A549 (cell line): ENCODE results near the gene HOXA13. TPM values are rescaled to one million over a fixed set of nuclear protein-coding genes. Genes with fewer than 3 reads are reported as not detected.

Experiments used
- ATAC-seq, 2 experiments: fragments of 200-7000 bp in 1 of 2; fragments of >200 bp in 1 of 2; cut with Nextera tagmentation in 1 of 2; cut with Tn5 transposase in 1 of 2; 3 replicates each; pipeline versions ENCODE4 v1.8.0 to v1.9.1; 2018 to 2020; ENCODE audit warnings: mild to moderate bottlenecking in 1 of 2, moderate library complexity in 1 of 2
- CTCF ChIA-PET: fragments of 300-600 bp; sonication (Branson Sonifier 250); formaldehyde crosslinking; extraction: SDS; loops from one replicate; lab custom pipeline; 2021; ENCODE audit warnings: antibody characterized with exemption, inconsistent platforms; lab: Yijun Ruan, JAX
- POLR2A ChIA-PET: fragments of 350-600 bp; formaldehyde crosslinking; extraction: SDS; loops from one replicate; lab custom pipeline; 2021; ENCODE audit warnings: antibody characterized with exemption, inconsistent platforms; lab: Yijun Ruan, JAX
- DNase-seq, 2 experiments: peaks; one replicate each; pipeline versions ENCODE4 v3.0.0 to v3.0.0-alpha.2; 2011 to 2016; ENCODE audit warnings: low read depth in 1 of 2, low spot score in 1 of 2
- FAIRE-seq: peaks from 2 replicates; lab custom pipeline; 2011; peaks lifted over from hg19 to GRCh38; lab: Jason Lieb, UNC
- H3K27ac ChIP-seq, 2 experiments: fragments of >200 bp; sonication (Bioruptor Twin); formaldehyde crosslinking; 3 replicates each; pipeline ENCODE4 v1.5.1; 2016 to 2017
- H3K4me1 ChIP-seq: fragments of >200 bp; sonication (Bioruptor Twin); formaldehyde crosslinking; 3 replicates; pipeline ENCODE4 v1.6.1; 2016
- H3K4me2 ChIP-seq: fragments of >200 bp; sonication (Bioruptor Twin); formaldehyde crosslinking; 3 replicates; pipeline ENCODE4 v1.6.1; 2016
- H3K4me3 ChIP-seq: fragments of >200 bp; sonication (Bioruptor Twin); formaldehyde crosslinking; 3 replicates; pipeline ENCODE4 v1.5.1; 2016
- H3K9me3 ChIP-seq: fragments of >200 bp; sonication (Bioruptor Twin); formaldehyde crosslinking; 3 replicates; pipeline ENCODE4 v1.6.1; 2016
- ATOH8 ChIP-seq: fragments of 250-450 bp; sonication (Bioruptor Pico); IDR thresholded peaks from 2 replicates; pipeline ENCODE4 v1.5.0; 2020; ENCODE audit warnings: low read depth, mild to moderate bottlenecking, moderate library complexity
- CEBPB ChIP-seq, 2 experiments: fragments of >200 bp in 1 of 2; sonication (Bioruptor Twin) in 1 of 2; formaldehyde crosslinking in 1 of 2; IDR thresholded peaks; 2 replicates each; pipeline ENCODE4 v1.6.1; 2012 to 2016
- EHF ChIP-seq: fragments of 250-450 bp; sonication (Bioruptor Pico); IDR thresholded peaks from 2 replicates; pipeline ENCODE4 v1.5.0; 2020; ENCODE audit warnings: mild to moderate bottlenecking
- ELK1 ChIP-seq: fragments of 150-350 bp; IDR thresholded peaks from 2 replicates; pipeline ENCODE4 v1.6.1; 2014; ENCODE audit warnings: low read depth, mild to moderate bottlenecking, low read length
- EP300 ChIP-seq, 2 experiments: fragments of >200 bp; sonication (Bioruptor Twin); formaldehyde crosslinking; IDR thresholded peaks; 2 replicates in 1 of 2; 3 replicates in 1 of 2; pipeline ENCODE4 v1.6.1; 2016 to 2017
- FOXS1 ChIP-seq: fragments of 250-450 bp; sonication (Bioruptor Pico); IDR thresholded peaks from 2 replicates; pipeline ENCODE4 v1.5.0; 2020; ENCODE audit warnings: mild to moderate bottlenecking, moderate library complexity
- HEYL ChIP-seq: fragments of 250-450 bp; sonication (Bioruptor Pico); IDR thresholded peaks from 2 replicates; pipeline ENCODE4 v1.8.0; 2021; ENCODE audit warnings: mild to moderate bottlenecking, moderate library complexity
- KDM1A ChIP-seq: fragments of 200-600 bp; sonication (generic); IDR thresholded peaks from 2 replicates; pipeline ENCODE4 v1.6.1; 2016; ENCODE audit warnings: low read depth, mild to moderate bottlenecking
- MAFK ChIP-seq: fragments of 450-650 bp; IDR thresholded peaks from 2 replicates; pipeline ENCODE4 v1.6.1; 2014; ENCODE audit not compliant: partially characterized antibody
- MAZ ChIP-seq: fragments of 150-350 bp; IDR thresholded peaks from 2 replicates; pipeline ENCODE4 v1.6.1; 2014; ENCODE audit warnings: antibody characterized with exemption, low read depth, low read length, borderline replicate concordance
- MYC ChIP-seq: IDR thresholded peaks from 2 replicates; pipeline ENCODE4 v1.6.1; 2012; ENCODE audit warnings: mild to moderate bottlenecking, inconsistent platforms, low read length, improper control_type of control experiment, borderline replicate concordance
- NFE2L2 ChIP-seq: fragments of 150-350 bp; conservative IDR thresholded peaks from 2 replicates; pipeline ENCODE4 v1.6.1; 2014; ENCODE audit warnings: low read length
- NR3C1 ChIP-seq: fragments of >200 bp; sonication (Bioruptor Twin); formaldehyde crosslinking; IDR thresholded peaks from 3 replicates; pipeline ENCODE4 v1.6.1; 2017
- PHF8 ChIP-seq: fragments of 200-600 bp; sonication (generic); IDR thresholded peaks from 2 replicates; pipeline ENCODE4 v1.6.1; 2016; ENCODE audit warnings: low read depth, mild to moderate bottlenecking, antibody characterized with exemption, moderate library complexity, borderline replicate concordance
- POLR2A ChIP-seq: IDR thresholded peaks from 2 replicates; pipeline ENCODE4 v1.6.1; 2012; ENCODE audit warnings: mild to moderate bottlenecking, low read length
- POLR2AphosphoS2 ChIP-seq: conservative IDR thresholded peaks from 2 replicates; pipeline ENCODE4 v1.6.1; 2012; ENCODE audit warnings: low read length, improper control_type of control experiment, inconsistent platforms
- RARB ChIP-seq: fragments of 250-450 bp; sonication (Bioruptor Pico); IDR thresholded peaks from 2 replicates; pipeline ENCODE4 v1.8.0; 2021; ENCODE audit warnings: mild to moderate bottlenecking, moderate library complexity
- ZNF302 ChIP-seq: fragments of 250-450 bp; sonication (Bioruptor Pico); IDR thresholded peaks from 2 replicates; pipeline ENCODE4 v1.9.0; 2021; ENCODE audit warnings: inconsistent platforms, mild to moderate bottlenecking, moderate library complexity
- WGBS: methylation state at CpG from one replicate; pipeline ENCODE4 v1.1.6; 2017; ENCODE audit errors: missing lambda C conversion rate; 5-methylcytosine and 5-hydroxymethylcytosine counted together
- polyA plus RNA-seq, 4 experiments: library from polyadenylated mRNA; depleted of rRNA in 3 of 4; stranded (reverse); fragments of >200 nt; fragmentation: RNase III in 1 of 4; extraction: RNeasy Plus Mini Kit Qiagen cat#74134 plus additional on column Dnase treatment in 1 of 4; gene quantifications; 2 replicates in 3 of 4; 3 replicates in 1 of 4; pipeline ENCODE4 v1.2.3, GENCODE V29; 2011 to 2017
- TF ChIP-seq, protein P1 (sequence below): IDR thresholded peaks from 2 replicates; pipeline ENCODE4 v1.6.1; 2012
- TF ChIP-seq, protein P2 (sequence below): fragments of >200 bp; sonication (Bioruptor Twin); formaldehyde crosslinking; IDR thresholded peaks from 2 replicates; pipeline ENCODE4 v1.6.1; 2016
- TF ChIP-seq, protein P3 (sequence below): fragments of 200-600 bp; sonication (generic); IDR thresholded peaks from 2 replicates; pipeline ENCODE4 v1.6.1; 2016; ENCODE audit warnings: antibody characterized with exemption, mild to moderate bottlenecking, moderate library complexity

The HOXA13 gene
- polyA plus RNA-seq, 2 of the 4 experiments (the other 2 are of a cell fraction): 2.2 to 2.7 TPM

- POLR2A ChIA-PET: no interaction called here
- no peak overlapping the region for H3K4me2 ChIP-seq
- no peak overlapping the region for H3K27ac ChIP-seq
- no peak for FAIRE-seq
- no peak for DNase-seq
- CTCF ChIA-PET: interaction anchor here (0.9 to 2.2 kb wide), 6 partner anchors 10 to 1063 kb away, joined by 3 to 10 read pairs (median 4); partner anchors contain the start of gene HOXA5
- H3K4me3 ChIP-seq: no peak overlapping the region
- 91% methylated on average over 3 of the region's 3 CpGs for WGBS
- peaks cover 16% of the 10 kb centered on the region for H3K4me1 ChIP-seq
- ATAC-seq: no peak
- no peaks in the 10 kb centered on the region for H3K9me3 ChIP-seq
- no peak for TF ChIP-seq KDM1A
- no peak for TF ChIP-seq EP300 (IDR thresholded peaks at IDR 0.05)
- TF ChIP-seq NR3C1: no peak
- no peak for TF ChIP-seq ATOH8 (CRISPR knock-in tag)
- TF ChIP-seq FOXS1: no peak
- TF ChIP-seq HEYL: no peak
- no peak for TF ChIP-seq EHF (CRISPR knock-in tag)
- no peak for TF ChIP-seq NFE2L2
- TF ChIP-seq MAZ: no peak
- TF ChIP-seq ELK1: no peak
- no peak for TF ChIP-seq ZNF302
- TF ChIP-seq, protein P1, sequence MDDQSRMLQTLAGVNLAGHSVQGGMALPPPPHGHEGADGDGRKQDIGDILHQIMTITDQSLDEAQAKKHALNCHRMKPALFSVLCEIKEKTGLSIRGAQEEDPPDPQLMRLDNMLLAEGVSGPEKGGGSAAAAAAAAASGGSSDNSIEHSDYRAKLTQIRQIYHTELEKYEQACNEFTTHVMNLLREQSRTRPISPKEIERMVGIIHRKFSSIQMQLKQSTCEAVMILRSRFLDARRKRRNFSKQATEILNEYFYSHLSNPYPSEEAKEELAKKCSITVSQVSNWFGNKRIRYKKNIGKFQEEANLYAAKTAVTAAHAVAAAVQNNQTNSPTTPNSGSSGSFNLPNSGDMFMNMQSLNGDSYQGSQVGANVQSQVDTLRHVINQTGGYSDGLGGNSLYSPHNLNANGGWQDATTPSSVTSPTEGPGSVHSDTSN: no peak
- TF ChIP-seq POLR2A: no peak
- no peak for TF ChIP-seq POLR2AphosphoS2
- no peak for TF ChIP-seq MYC
- TF ChIP-seq RARB: no peak
- no peak for TF ChIP-seq PHF8
- TF ChIP-seq CEBPB (IDR thresholded peaks at IDR 0.05): no peak
- TF ChIP-seq, protein P2, sequence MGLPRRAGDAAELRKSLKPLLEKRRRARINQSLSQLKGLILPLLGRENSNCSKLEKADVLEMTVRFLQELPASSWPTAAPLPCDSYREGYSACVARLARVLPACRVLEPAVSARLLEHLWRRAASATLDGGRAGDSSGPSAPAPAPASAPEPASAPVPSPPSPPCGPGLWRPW: no peak
- TF ChIP-seq, all 56 proteins: peak for 0
Observed at GRCh38 chr7:27153526-27153925, 46.4 kb downstream of the HOXA13 start.

- POLR2A ChIA-PET: no interaction called here
- FAIRE-seq: no peak
Observed at GRCh38 chr7:27152816-27153442, 47.0 kb downstream of the HOXA13 start.

More at GRCh38 chr7:27152816-27153442, 47.0 kb downstream of the HOXA13 start:
- Histone ChIP-seq H3K4me1 (peaks cover 16% of the 10 kb centered on the region), H3K9me3 (no peaks in the 10 kb centered on the region), H3K27ac (no peak overlapping the region), H3K4me2 (no peak overlapping the region), H3K4me3 (no peak overlapping the region)
- no peak for DNase-seq
- WGBS: 94% methylated on average over 20 of the region's 22 CpGs
- CTCF ChIA-PET: interaction anchor here (0.7 to 4.2 kb wide), 7 partner anchors 8 to 1062 kb away, joined by 3 to 36 read pairs (median 5); partner anchors contain the start of gene HOXA5
- no peak for ATAC-seq
- TF ChIP-seq MAFK: no peak
- TF ChIP-seq, protein P3, sequence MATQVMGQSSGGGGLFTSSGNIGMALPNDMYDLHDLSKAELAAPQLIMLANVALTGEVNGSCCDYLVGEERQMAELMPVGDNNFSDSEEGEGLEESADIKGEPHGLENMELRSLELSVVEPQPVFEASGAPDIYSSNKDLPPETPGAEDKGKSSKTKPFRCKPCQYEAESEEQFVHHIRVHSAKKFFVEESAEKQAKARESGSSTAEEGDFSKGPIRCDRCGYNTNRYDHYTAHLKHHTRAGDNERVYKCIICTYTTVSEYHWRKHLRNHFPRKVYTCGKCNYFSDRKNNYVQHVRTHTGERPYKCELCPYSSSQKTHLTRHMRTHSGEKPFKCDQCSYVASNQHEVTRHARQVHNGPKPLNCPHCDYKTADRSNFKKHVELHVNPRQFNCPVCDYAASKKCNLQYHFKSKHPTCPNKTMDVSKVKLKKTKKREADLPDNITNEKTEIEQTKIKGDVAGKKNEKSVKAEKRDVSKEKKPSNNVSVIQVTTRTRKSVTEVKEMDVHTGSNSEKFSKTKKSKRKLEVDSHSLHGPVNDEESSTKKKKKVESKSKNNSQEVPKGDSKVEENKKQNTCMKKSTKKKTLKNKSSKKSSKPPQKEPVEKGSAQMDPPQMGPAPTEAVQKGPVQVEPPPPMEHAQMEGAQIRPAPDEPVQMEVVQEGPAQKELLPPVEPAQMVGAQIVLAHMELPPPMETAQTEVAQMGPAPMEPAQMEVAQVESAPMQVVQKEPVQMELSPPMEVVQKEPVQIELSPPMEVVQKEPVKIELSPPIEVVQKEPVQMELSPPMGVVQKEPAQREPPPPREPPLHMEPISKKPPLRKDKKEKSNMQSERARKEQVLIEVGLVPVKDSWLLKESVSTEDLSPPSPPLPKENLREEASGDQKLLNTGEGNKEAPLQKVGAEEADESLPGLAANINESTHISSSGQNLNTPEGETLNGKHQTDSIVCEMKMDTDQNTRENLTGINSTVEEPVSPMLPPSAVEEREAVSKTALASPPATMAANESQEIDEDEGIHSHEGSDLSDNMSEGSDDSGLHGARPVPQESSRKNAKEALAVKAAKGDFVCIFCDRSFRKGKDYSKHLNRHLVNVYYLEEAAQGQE: no peak
